Heart left ventricle (tissue), 13 donors: ENCODE measurements around the gene SLC28A3.

Experiments used
- CTCF ChIP-seq, 12 donors: fragments of 200-600 bp; sonication (generic) in 4 of 12; IDR thresholded peaks; one replicate each; pipeline versions ENCODE4 v1.5.0 to v1.8.0; 2018 to 2022; ENCODE audit warnings: antibody characterized with exemption in 12 of 12, mild to moderate bottlenecking in 5 of 12
- POLR2A ChIP-seq, 2 donors: fragments of 450-650 bp; IDR thresholded peaks; one replicate each; pipeline ENCODE4 v1.6.1; 2017; ENCODE audit warnings: antibody characterized with exemption in 2 of 2, mild to moderate bottlenecking in 2 of 2, moderate library complexity in 2 of 2
- donor health status: ischemic (EF 13 %, LVEDD 7.1; RV severe dilation, severe dysfunction).
- donor health status: DM: no; HTN: yes; CAD: no.
- donor health status: DM: no; HTN: no; CAD: no.
- donor health status: ischemic (EF 25% LVEDD 6.9; RV normal size, moderate dysfunction).
- donor health status: ischemic (EF 25% LVEDD 5.7; RV mildly dilated, moderate dysfunction).
- donor health status: ischemic (EF 35%, LVEDD 5.7; RV mildly dilated, moderate dysfunction).
- donor health status: nonischemic (EF 11% LVEDD 7.7; RV severe dilation, severe dysfunction).
- donor health status: DM: yes; HTN: yes; CAD: no.
- donor health status: PGD.
- donor health status: ischemic (EF 29% LVEDD 5.4; RV normal size, mild dysfunction).
- donor health status: nonischemic (EF 23%, LVEDD 6.1; RV moderate dilation, normal function).

DNA sequence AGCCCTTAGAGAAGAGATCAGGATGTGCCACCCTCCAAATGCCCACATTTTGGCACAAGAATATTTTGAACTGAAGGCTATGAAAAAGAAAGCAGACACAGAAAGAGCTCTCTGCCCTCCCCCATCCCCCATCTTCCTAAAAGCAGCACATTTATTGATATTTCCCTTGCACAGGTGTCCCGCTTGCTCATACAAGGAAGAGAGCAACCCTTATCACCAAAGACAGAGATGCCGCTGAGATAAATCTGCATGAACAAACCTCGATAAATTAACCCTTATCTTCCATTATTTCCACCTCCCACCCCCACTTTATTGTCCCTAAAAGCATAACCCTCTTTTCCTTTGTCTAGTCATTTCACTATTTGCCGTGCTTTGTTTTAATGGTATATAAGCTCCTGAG is 1.8 kb downstream of the SLC28A3 start:
- TF ChIP-seq CTCF (IDR thresholded peaks at IDR 0.05) = no peak
- no peak for TF ChIP-seq POLR2A (IDR thresholded peaks at IDR 0.05)
